Globus pallidus (tissue), 1 donor: ENCODE measurements around the gene RAB34.

ENCODE experiments used
- DNase-seq: peaks from one replicate; pipeline ENCODE4 v3.0.0-alpha.2; 2015; ENCODE audit warnings: low spot score

RAB34 gene

GRCh38 chr17:28712032-28712704, 5.5 kb downstream of the RAB34 start:
- DNase-seq = no peak

DNA sequence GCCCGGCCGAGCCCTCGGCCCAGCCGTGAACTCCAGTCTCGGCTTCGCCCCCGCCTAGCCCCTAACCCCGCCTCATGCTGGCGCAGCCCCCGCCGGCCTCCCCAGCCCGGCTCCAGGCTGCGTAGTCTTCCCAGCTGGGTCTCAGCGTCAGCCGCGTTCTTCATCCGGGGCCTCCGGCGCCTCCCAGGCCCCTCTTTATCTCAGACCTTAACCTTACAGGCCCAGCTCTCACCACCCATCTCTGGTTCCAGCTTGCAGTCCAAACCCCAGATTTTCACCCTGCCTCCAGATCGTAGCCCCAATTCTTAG, 6.0 kb downstream of the RAB34 start, which contains the start of gene PROCA1:
Gene PROCA1, minus strand, starts transcription at position 166 of the 309 bp plus-strand sequence. CDS start 228 bp downstream, outside the sequence.
- no peak for DNase-seq

DNA sequence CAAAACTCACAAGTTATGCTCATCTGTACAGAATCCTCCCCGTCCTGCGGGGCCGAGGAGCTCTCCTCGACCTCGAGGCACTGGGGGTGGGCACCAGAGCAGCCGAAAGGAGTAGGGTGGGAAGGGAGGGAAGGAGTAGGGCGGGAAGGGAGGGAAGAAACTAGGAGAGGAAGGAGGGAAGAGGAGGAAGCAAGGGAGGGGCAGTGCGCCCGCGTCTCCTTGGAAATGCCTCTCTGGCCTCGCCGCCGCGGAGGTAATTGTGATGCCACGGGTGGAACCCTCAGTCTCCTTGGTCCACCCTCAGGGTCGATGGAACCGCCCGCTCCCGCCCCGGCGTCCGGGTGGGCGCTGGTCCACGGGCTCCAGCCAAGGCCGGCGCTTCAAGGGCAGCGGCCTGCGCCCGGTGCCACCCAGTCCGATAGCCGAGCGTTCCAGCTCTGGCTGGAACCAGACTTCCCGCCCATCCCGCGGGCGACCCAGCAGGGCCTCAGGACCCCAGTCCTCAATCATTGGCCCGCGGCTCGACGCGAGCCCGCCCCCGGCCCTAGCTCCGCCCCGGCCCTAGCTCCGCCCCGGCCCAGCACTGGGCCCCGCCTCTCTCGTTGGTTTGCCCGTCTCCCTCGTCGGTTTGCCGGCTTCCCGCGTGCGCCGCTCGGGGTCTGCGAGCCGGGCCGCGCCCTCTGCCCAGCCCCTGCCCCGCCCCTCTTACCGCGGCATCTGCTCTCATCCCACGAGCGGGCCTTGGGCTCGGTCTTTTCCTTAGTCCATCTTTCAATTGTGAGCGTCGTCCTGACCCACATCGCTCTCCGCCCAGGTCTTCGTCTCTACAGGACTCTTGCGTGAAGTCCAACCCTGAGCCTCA, 6.6 kb downstream of the RAB34 start:
- peak; percentile 80 for DNase-seq

DNA sequence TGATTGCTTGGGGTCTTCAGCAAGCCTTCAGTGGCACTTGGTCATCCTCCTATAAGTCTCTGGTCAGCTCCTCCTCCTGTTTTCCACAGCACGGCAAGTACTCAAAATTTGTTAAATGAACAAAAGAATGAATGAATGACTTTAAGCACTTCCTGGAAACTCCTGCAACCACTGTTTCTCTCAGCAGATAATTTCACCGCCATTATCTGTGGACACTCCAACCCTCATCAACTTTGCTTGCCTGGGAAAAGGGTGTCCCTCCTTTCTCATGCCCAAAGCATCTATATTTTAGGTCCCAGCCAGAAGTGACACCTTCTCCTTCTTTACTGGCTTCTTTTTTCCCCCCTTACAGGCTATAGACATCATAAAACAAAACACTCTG, 10.3 kb downstream of the RAB34 start:
- no peak for DNase-seq

DNA sequence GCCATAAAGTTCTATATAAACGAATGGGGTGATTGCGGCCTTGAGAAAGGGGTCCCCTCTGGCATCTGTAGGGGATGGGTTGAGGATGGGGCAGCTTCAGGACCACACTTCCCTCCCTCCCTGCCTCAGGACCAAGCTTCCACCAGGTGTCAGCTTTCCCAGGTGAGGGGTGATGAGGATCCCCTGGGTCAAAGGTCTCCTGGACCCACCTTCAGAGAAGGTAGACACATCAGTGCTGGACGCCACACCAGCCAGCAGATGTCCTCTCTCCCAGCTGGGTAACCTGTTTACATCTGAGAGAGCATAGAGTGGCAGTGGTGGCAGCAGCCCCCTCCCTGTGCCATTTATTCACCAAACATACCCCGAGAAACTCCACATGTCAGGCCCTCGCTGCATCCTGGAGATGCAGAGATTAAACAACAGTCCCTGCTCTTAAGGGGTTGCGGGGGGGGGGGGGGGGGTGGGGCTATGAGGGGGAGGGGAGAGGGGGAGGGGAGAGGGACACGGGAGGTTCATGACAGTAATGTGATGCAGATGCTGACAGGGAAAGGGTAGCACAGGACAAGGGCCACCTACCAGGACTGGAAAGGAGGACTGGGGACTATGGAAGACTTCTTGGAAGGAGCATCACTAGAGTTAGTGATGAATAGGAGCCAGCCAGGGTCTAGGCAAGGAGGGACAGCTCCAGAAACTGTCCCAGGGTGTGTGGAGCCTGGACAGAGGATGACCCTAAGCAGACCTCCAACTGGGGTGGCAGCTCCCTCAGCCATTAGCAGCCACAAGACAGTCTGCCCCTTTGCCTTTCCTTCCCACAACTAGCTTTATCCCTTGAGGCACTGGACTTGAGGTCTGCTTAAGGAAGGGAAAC, 11.0 kb downstream of the RAB34 start:
- no peak for DNase-seq

- DNase-seq = no peak
Observed at GRCh38 chr17:28705728-28706334, 11.8 kb downstream of the RAB34 start.

DNA sequence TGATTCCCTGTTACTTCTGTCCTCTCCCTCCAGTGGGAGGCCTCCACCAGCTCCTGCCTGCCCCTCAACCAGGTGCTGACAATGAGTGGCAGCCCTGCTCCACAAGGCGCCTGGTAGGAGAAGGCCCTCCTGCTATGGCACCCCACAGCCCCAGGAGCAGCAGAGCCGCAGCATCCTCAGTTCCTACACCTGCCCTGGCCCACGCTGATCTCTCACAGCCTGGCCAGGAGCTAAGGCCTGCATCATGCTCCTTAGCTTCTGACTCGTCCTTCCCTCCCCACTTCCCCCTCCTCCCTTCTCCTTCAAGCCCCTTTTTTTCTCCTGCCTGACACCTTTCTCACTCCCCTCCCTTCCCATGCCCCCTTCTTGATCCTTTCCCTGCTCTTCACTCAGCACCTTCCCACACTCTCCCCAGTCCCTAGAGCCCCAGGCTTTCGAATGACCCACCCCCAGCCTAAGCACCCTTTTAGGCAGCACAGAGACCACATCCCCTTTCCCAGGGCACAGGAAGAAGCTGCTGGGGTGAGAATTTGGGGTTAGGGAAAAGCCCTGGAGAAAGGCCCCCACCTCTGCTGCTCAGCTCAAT, 12.5 kb downstream of the RAB34 start:
- no peak for DNase-seq

DNA sequence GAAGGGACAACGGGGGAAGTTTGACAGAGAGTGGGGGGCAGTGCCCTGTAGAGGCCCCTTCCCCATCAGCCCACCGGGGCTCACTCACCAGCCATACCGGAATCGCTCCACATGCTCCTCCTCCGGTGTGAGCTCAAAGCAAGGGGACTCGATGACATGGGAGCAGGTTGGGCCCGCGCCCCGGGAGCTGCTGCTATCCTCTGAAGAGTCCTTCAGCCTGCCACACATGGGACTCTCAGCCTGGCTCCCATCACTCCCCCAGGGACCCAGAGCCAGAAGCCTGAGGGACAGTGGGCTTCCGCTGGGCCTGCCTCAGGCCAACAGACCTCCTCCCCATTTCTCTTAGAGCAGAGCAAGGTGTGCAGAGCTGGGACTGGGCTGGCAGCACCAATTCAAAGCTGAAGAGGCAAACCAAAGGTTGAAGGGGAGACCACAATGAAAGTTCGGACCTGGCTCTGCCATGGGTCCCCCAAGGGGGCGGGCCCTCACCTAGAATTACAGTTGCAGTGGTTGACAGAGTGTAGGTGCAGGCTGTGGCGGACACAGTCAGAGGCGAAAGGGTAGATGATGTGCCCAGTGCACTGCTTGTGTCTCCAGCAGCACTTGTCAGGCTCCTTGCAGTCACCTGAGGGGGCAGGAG, 13.3 kb downstream of the RAB34 start:
- no peak for DNase-seq

DNA sequence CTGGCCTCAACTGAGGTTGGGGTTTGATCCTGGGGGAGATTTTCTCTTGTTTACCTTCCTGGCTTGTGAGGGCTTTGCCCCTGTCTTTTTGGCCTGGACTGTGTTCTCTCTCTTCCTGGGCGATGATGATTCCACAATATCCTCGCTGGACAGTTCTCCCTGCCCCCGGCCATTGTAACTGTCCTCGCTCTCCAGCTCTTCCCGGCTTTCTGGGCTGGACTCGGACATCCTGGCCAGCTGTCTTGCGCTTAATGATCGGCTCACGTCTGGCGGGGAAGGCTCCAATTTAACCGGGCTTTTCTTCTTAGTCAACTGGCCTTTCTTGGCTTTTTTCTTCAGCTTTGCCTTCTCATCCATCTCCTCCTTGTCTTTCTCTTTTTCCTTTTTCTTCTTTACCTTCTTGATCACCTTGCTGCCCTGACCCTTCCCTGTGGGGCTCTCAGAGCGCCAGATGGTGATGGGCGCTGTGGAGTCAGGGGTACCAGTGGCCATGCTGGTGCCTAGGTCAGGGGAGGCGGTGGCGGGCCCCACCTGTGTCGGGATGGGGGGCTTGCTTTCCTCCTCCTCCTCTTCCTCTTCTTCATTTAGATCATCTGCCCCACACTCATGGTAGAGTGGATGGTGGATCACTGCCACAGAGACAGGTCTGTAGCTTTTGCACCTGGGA, 14.0 kb downstream of the RAB34 start:
- no peak for DNase-seq

GRCh38 chr17:28702752-28703150, 14.9 kb downstream of the RAB34 start:
- no peak for DNase-seq

DNA sequence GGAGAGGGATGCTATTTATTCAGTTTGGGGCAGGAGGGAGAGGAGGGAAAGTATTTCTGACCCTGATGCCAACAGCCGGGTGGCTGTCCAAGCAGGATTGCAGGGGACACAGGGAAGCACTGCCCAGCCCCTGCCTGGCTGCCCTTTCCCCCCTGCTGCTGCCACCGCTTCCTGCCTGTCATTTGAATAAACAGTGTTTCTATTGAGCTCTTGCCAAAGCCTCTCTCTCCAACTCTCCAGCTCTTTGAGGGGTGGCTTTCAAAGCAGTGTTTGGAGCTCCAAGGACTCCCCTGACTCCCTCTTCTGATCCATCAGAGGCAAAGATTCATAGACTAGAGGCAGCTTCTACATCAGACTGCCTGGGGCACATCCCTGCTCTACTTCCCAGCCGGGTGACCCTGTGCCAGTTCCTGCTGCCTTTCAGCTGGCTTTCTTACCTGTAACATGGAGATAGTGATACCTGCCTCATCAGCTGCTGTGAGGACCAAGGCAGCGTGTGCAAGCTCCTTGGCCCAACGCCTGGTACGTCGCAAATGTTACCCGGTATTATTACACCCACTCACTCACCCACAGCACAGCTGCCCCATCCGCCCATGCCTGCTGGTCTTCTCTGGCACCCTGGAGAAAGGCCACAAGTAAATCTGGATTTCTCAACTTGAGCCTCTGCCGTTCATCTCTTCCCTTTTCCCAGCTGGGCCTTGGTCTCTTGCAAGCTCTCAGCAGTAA, 15.5 kb downstream of the RAB34 start:
- DNase-seq = peak; percentile 87

DNA sequence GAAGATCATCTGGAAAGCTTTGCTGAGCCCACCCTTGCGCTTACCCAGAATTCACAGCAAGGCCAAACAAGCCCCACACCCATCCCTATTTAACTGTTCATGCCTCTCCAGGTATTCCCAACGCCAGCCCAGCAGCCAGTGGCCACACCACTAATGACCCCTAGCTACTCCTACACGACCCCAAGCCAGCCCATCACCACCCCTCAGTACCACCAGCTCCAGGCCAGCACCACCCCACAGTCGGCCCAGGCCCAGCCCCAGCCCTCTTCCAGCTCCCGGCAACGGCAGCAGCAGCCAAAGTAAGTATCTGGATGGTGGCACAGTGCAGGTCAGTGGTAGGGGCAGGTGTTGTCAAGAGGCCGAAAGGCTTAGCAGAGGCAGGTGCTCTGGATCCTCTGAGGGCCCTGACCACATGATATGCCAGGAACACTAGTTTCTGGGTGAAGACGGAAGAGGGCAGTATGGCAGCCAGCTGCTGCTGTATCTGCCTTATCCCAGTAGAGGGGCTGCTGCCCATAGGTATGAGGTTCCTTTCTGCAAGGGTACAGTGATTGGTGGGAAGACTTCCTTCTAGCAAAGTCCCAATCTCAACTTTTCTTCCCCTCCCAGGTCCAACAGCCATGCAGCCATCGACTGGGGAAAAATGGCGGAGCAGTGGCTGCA, 16.7 kb downstream of the RAB34 start:
- DNase-seq = no peak

DNA sequence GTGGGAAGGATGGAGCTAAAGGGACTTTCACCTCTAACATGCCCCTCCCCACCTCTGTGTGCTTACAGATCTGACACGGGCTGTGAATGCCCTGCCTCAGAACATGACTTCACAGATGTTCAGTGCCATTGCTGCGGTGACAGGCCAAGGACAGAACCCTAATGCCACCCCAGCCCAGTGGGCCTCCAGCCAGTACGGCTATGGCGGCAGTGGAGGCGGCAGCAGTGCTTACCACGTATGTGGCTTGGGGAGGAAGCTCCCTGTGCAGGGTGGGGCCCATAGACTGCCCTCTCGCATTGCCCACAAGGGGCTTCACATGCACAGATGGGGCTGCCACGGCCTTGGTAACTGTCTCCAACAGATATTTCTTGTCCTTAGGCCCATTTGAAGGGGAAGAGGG, 17.4 kb downstream of the RAB34 start:
- no peak for DNase-seq

- DNase-seq = no peak
Observed at GRCh38 chr17:28698253-28698941, 19.3 kb downstream of the RAB34 start.

GRCh38 chr17:28693869-28694268, 23.8 kb downstream of the RAB34 start:
- DNase-seq = no peak

GRCh38 chr17:28689011-28689410, 28.7 kb downstream of the RAB34 start:
- DNase-seq = no peak

DNA sequence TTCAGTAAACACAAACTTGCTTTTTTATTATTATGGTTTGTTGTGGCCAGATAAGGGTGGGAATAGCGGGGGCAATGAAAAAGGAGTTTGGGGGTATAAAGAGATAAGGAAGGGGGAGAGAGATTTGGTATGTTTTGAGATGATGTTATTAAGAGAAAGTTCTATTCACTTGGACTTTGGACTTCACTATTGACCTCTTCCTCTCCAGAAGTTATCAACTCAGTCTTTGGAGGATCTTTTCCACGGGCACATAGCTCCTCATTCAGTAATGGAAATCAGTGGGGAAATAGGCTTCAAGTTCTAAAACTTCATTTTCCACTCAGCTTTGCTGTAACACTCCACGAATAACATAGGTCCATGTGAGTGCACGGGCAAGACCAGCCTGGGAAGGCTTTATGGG, 29.2 kb downstream of the RAB34 start:
- DNase-seq = no peak

DNA sequence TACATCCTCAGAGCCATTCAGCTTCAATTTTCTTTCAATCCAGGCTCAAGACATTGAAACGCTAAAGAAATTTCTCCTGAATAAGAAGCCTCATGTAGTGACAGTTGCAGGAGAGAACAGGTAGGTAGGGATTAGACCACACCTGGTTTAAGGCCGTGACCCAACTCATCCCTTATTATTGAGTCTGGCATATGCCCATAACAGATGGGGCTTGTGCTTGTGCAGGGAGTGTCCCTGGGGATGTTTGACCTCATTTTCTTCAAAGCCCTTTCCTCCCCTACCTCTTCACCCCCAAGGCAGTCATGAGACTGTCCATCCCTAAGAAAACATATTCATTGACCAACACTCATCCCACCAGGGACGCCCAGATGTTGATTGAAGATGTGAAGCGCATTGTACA, 31.4 kb downstream of the RAB34 start:
- no peak for DNase-seq

DNA sequence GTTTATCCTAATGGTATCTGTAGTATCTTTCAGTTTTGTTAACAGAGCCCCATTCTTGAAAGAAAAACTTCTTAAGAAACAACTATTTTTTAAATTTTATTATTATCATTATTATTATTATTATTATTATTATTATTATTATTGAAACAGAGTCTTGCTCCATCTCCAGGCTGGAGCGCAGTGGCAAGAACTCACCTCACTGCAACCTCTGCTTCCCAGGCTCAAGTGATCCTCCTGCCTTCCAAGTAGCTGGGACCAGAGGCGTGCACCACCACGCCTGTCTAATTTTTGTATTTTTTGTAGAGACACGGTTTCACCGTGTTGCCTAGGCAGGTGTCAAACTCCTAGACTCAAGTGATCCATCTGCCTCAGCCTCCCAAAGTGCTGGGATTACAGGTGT, 32.3 kb downstream of the RAB34 start:
- DNase-seq = no peak
